ENCODE data around the gene SPRTN.

SPRTN gene

GRCh38 chr1:231338270-231339128 lies at the start of gene SPRTN:
Gene SPRTN, plus strand, starts transcription at chr1:231338293. Its CDS starts 91 bp downstream, at chr1:231338384.
- DNase-seq (ENCODE audit: low spot score): no peak

DNA sequence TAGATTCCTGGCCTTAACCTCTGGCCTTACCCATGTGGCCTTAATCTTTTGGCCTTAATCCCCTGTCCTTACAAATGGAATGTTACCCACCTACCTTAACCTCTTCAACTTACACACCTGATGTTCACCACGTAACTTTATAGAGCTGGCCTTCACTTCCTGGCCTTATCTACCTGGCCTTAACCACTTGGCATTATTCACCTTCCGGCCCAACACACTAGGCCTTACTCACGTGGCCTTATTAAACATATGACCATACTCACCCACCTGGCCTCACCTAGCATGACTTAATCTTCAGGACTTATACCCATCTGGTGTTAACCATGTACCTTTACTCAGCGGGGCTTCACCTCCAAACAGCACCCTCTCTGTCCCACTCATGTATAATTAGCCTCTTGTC lies 42.2 kb upstream of the SPRTN start:
- no peak for DNase-seq (ENCODE audit: low spot score)

GRCh38 chr1:231301990-231302389 lies 36.1 kb upstream of the SPRTN start:
- no peak for DNase-seq (ENCODE audit: low spot score)

DNA sequence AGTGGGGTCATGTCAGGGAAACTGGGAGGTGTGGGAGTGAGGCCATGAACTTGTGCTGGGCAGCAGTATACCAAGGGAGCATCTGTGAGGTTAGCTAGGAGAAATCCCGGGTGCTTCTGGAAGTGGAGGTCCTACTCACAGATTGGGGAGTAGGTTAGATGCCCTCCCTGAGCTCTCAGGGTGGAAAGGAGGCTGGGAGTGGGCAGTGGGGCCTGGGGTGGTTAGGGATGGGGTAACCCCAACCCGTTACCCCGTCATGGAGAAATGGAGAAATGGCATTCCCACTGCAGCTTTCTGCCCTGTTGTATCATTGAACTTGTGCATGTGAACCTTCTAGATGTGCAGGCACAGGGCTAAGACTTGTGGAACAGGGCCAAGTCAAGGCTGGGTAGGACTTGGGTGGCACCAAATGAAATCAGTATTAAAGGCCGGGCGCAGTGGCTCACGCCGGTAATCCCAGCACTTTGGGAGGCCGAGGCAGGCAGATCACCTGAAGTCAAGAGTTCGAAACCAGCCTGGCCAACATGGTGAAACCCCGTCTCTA lies 27.6 kb upstream of the SPRTN start:
- no peak for DNase-seq (ENCODE audit: low spot score)

DNA sequence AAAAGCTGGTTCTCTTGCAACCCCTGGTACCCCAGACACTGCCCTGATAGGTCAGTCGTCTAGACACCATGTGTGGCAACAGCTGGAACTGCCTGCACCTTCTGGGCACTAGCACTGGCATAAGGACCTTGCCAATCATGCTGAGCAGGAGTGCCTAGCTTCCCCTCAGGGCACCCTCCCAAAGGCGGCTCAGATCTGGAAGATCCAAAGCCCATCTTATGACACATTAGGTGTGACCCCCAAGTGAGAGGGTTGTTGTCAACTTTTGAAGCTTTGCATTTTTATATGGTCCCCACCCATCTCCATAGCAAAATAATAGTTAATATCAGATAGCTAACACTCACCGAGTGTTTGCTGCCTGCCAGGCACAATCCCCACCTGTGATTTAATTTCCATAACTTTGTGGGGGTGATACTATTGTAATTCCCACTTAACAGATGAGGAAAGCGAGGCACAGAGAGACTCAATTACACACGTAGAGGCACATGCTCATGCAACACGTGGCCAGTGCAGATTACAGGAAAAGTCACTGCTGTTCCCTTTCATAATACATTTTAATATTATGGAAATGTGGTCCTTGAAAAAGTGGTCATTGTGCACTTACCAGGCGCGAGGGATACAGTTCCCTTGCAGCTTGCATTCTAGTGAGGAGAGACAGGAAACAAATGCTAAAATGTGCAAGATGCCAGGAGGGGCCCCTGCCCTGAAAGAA lies 26.2 kb upstream of the SPRTN start:
- DNase-seq (ENCODE audit: low spot score): no peak

DNA sequence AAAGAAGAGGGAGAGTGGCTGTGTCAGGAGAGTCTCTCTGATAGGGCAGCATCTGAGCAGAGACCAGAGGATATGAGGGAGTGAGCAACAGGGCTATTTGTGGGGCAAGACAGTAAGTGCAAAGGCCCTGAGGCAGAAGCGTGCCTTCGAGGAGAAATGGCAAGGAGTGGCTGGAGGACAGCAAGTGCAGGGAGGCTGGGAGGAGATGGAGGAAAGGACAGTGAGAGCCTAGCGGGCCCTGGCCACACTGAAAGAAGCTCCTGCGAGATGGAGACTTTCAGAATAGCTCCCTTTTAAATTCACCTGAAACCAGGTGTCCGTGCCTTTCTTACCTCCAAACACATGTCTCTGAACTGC lies 25.7 kb upstream of the SPRTN start:
- no peak for DNase-seq (ENCODE audit: low spot score)

DNA sequence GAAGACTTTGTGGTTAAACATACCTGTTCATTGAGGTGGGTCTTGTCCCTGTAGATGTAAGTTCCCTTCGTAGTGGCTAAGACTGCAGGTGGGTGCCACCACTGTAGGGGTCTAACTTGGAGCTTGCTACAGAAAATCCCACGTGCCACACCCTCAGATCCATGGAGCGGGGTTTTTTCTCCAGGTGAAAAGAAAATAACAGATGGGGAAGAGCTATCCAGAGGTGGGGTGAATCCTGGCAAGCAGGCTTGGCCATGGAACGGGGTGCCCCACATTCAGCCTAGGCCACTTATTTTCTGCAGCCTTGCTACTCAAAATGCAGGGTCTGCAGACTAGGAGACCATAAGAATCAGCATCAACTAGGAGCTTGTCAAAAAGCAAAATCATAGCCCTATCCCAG lies 24.4 kb upstream of the SPRTN start:
- no peak for DNase-seq (ENCODE audit: low spot score)

- peak; percentile 26 for DNase-seq (ENCODE audit: low spot score)
Measured at GRCh38 chr1:231315887-231316286, 22.2 kb upstream of the SPRTN start.

- DNase-seq (ENCODE audit: low spot score): no peak
Measured at GRCh38 chr1:231317306-231318014, 20.6 kb upstream of the SPRTN start.

DNA sequence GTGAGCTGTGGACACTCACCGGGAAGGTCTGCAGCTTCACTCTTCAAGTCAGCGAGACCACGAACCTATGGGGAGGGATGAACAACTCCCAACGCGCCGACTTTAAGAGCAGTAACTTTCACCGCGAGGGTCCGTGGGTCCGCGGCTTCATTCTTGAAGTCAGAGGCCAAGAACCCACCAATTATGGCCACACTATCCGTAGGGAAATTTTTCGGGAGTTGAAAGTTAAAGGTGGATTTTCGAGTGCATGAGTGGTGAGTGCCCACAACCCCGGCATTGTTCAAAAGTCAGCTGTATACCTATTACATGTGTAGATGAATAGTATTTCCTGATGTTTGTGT lies 20.1 kb upstream of the SPRTN start:
- no peak for DNase-seq (ENCODE audit: low spot score)

DNA sequence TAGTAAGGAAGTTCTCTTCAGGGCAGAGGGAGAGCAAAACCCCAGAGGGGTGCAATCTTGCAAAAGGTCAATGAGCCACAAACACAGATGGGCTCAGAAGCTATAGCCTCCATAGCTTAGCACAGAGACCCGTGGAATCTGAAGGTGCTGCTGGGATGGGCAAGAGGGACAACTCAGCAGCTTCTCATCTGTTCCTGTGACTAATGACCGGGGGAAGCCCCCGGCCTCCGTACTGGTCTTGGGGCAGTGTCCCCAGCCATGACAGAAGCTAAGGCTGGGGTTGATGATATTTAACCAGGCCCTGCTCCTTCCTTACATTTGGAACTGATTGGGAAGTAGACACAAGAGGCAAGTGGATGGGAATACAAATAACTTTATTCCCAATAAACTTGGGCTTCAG lies 19.5 kb upstream of the SPRTN start:
- DNase-seq (ENCODE audit: low spot score): no peak

GRCh38 chr1:231319080-231319479 lies 19.0 kb upstream of the SPRTN start:
- no peak for DNase-seq (ENCODE audit: low spot score)

GRCh38 chr1:231322880-231323530 lies 15.1 kb upstream of the SPRTN start:
- DNase-seq (ENCODE audit: low spot score): no peak

DNA sequence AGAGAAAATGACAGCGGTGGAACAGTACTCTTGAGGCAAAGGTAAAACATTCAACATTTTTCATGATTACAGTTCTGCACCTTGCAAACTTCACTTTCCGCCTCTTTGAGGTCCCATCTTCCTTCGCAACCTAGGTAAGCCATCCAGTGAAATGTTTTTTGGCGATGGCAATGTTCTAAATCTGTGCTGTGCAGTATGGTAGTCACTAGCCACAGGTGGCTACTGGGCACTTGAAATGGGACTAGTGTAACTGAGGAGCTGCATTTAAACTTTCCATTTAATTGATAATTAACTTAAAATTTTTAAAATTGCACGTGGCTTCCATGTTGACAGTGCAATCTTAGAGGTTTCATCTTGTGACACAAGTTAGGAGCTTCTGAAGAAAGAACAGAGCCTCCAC lies 13.4 kb upstream of the SPRTN start:
- DNase-seq (ENCODE audit: low spot score): no peak

DNA sequence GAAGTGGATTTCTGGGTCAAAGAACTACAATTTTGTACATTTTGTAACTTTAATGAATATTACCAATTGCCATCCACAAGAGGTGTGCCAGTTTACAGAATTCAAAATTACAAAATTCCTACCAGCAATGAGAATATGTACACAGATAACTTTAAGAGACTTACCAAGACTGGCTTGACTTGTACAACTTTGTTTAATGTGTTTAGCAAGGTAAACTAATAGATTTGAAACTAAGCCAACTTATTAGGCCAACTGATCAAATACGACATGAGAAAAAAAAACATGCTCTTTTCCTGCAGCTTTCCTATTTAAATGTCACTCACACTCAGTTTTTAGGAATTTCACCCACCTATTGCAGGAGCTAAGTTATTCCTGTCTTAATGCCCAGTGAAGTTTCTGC lies 11.8 kb upstream of the SPRTN start:
- no peak for DNase-seq (ENCODE audit: low spot score)

- DNase-seq (ENCODE audit: low spot score): no peak
Measured at GRCh38 chr1:231327617-231328016, 10.5 kb upstream of the SPRTN start.

DNA sequence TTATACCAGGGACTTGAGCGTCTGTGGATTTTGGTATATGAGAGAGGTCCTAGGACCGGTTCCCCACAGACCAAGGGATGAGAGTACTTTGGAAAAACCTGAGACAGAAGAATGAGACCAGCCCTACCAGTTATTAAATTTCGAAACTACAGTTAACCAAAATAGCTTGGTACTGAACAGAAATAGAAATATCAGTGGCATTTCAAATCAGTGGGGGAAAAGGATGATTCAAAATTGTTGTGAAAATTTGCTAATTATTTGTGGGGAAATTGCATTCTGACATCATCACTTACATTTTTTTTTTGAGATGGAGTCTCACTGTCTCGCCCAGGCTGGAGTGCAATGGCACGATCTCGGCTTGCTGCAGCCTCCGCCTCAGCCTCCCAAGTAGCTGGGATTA lies 8.6 kb upstream of the SPRTN start:
- no peak for DNase-seq (ENCODE audit: low spot score)

- DNase-seq (ENCODE audit: low spot score): no peak
Measured at GRCh38 chr1:231332761-231333160, 5.3 kb upstream of the SPRTN start.

GRCh38 chr1:231334079-231334666 lies 3.9 kb upstream of the SPRTN start:
- no peak for DNase-seq (ENCODE audit: low spot score)

- DNase-seq (ENCODE audit: low spot score): no peak
Measured at GRCh38 chr1:231334952-231335351, 3.1 kb upstream of the SPRTN start.

- DNase-seq (ENCODE audit: low spot score): peak; percentile 4
Measured at GRCh38 chr1:231335663-231336602, 2.2 kb upstream of the SPRTN start.
